NCI-H446 (cell line): ENCODE results near the gene ADM5.

ENCODE experiments used
- DNase-seq, 2 experiments: peaks; one replicate each; lab custom pipeline; 2025; lab: John Stamatoyannopoulos, UW

Gene ADM5

GRCh38 chr19:49680421-49681351 lies 8.7 kb upstream of the ADM5 start:
- DNase-seq, result peak; percentile 82 to 94

GRCh38 chr19:49681830-49682229 lies 7.6 kb upstream of the ADM5 start:
- no peak for DNase-seq

- DNase-seq, result no peak
Measured at GRCh38 chr19:49682274-49682673, 7.1 kb upstream of the ADM5 start.

- DNase-seq, result no peak
Measured at GRCh38 chr19:49683814-49684250, 5.6 kb upstream of the ADM5 start.

- no peak for DNase-seq
Measured at GRCh38 chr19:49684251-49684982, 5.0 kb upstream of the ADM5 start.

DNA sequence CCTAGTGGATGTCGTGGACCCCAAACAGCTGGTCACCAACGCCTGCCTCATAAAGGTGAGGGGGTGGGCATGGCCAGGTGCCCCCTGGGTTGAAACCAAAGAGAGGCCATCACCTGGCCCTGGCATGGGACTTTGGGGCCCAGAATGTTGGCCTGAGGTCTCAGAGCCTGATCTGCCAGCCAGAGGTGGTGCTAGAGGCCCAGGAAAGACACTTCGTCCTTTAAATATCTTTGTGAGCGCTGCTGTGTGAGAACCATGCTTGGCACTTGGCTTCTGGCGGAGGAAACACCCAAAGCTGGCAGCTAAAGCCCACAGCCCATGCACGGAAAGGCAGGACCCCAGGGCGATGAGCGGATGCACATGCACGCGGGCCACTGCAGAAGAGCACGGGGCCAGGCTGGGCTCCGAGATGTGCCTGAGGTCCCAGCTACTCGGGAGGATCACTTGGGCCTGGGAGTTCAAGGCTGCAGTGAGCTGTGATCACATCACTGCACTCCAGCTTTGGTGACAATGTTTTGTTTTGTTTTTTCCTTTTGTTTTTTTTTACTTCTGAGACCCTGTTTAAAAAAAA lies 4.3 kb upstream of the ADM5 start:
- no peak for DNase-seq

DNA sequence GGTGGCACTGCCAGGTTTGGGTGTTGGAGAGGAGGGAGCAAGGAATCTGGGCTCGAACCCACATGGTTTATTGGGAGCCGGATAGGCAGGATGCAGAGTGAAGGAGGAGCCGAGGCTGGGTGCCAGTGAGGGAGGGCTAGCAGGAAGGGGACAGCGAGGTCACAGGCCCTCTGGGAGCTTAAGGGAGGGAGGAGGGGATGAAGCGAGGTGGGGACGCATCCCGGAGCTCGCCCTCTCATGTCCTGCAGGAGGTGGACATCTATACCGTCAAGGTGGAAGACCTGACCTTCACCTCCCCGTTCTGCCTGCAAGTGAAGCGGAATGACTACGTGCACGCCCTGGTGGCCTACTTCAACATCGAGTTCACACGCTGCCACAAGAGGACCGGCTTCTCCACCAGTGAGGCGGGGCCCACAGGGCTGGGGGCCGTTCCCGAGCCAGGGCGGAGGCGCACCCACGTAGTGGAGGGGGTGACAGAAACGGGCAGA lies 3.5 kb upstream of the ADM5 start:
- DNase-seq, result no peak

DNA sequence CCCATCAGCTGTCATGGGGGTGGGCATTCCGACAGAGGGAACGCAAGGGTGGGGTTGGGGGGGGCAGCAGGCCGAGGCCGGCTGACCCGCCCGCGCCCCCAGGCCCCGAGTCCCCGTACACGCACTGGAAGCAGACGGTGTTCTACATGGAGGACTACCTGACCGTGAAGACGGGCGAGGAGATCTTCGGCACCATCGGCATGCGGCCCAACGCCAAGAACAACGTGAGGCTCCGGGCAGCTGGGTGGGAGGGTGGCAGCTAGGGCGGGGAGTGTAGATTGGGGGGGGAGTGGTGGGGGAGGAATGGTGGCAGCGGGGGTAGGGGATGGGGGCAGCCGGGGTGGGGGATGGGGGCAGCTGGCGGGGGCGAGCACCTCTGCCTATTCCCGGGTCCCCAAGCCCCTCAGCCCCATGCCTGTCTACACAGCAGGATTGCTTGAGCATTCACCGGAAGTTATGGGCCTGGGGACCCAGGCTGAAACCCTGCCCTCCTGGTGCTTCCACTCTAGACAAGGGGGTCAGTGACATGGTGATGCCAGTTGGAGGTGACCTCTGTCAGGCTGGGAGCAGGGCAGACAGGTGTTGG lies 2.8 kb upstream of the ADM5 start:
- no peak for DNase-seq

DNA sequence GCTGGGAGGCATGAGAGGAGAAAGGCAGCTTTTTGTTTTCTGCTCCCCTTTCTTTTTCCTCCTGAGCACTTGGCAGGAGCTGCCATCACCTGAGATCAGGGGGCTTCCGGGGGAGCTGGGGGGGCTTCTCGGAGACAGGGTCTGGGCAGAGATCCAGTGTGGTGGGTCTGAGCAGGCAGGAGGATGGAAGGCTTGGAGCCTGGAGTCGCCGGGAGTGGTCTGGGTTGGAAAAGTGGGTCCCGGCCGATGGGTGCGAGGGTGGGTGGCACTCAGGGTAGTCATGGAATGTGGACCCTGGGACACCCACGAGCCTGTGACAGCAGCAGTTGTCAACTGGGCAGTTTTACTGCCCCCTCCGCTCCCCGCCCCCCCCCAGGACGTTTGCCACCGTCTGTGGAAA lies 2.2 kb upstream of the ADM5 start:
- DNase-seq, result no peak

DNA sequence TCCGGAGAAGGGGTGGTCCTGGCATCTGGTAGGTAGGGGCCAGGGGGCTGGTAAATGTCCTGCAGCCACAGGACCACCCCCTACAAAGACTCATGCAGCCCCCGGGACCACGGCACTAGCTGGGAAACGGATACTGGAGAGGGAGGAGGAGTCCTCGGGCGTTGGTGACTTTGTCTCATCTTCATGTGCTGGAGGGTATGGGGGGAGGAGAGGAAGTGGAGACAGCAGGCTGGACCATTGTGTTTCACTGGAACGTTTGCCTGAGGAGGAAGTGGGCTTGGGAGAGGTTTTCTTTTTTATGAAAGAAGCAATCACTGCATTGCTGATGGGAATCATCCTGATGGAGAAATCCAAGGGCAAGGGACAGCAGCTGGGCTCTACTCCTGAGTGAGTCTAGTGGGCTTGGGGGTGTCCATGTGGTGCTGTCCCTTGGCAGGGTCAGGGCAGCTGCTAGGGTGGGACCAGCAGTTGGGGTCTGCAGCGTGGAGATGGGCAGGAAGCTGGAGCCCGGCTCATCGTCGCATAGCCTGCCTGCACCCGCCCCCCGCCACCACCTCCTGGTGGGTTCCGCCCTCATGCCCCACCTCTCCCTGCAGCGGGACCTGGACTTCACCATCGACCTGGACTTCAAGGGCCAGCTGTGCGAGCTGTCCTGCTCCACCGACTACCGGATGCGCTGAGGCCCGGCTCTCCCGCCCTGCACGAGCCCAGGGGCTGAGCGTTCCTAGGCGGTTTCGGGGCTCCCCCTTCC lies 1.7 kb upstream of the ADM5 start:
- DNase-seq, result no peak

GRCh38 chr19:49688531-49689132 lies 762 bp upstream of the ADM5 start:
- DNase-seq, result no peak

- DNase-seq, result no peak
Measured at GRCh38 chr19:49690079-49690655, 773 bp downstream of the ADM5 start.

DNA sequence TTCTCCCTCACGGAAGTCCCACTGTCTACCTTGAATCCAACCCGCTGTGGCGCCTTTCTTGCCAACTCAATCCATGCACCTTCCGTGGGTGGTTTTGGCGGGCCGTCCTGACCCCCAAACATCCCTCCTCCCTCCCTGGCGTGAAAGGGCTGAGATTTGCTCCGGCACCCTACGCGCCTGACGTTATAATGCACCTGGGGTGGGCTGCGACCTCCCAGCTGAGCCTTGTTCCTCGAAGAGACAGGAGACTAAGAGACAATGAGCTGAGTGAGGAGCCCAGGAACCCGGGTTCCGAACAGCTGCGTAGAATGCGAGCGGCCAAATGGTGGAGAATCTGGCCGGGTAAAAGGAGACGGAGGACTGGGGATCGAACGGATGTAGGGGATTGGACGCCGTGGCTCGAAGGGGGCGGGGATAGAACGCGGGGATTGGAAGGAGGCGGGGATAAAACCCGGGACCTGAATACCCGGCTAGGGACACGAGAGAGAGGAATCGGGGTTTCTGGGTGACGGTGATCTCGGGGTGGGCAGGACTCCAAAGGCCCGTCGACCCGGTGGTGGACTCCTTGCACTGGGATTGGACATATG lies 1.4 kb downstream of the ADM5 start, which contains the start of gene CPT1C:
Gene CPT1C (plus strand): TSS at position 461 of the 587 bp plus-strand sequence. CDS start 1,137 bp downstream, outside the sequence.
- DNase-seq, result peak; percentile 94

DNA sequence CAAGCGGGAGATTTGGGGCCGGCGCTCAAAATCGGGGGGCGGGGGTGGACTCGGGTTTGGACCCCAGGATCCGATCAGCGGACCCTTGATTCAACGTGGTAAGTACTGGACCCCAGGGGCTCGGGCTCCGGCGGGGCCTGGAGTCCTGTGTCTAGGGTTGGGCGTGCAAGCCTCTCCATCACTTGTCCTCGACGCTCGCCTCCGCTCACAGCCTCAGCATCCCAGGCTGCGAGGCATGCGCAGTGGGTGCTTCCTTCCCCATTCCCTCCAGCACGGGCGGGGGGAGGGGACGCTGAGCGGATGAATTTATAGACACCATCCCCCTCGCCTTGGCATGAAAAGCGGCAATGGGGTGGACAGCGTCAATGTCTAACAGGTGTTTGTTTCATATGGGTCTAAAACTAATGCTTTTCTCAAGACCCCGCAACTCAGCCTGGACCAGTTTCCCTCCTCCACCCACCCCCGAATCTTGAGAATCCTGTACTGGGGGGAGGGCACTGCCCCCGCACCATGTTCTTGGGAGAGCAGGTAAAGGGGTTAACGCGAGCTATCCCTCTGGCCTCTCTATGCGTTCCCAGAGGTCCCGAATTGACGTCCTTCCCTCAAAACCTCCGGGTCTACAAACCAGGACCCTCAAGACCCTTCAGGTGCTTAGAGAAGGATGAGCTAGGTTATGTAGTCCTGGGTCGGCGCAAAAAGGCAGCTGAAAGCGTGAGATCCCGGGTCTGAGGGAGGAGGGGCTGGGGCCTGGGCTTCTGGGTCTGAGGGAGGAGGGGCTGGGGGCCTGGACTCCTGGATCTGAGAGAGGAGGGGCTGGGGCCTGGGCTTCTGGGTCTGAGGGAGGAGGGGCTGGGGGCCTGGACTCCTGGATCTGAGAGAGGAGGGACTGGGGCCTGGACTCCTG lies 2.1 kb downstream of the ADM5 start:
- peak; percentile 83 to 91 for DNase-seq

DNA sequence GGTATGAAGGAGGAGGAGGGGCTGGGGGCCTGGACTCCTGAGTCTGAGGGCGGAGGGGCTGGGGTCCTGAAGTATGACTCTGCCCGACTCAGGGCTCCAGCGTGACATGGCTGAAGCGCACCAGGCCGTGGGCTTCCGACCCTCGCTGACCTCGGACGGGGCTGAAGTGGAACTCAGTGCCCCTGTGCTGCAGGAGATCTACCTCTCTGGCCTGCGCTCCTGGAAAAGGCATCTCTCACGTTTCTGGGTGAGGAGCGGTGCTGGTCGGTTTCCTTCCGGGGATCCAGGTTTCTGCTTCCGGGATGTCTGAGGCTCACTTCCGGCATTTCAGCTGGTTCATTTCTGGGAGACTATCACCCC lies 2.7 kb downstream of the ADM5 start:
- no peak for DNase-seq

DNA sequence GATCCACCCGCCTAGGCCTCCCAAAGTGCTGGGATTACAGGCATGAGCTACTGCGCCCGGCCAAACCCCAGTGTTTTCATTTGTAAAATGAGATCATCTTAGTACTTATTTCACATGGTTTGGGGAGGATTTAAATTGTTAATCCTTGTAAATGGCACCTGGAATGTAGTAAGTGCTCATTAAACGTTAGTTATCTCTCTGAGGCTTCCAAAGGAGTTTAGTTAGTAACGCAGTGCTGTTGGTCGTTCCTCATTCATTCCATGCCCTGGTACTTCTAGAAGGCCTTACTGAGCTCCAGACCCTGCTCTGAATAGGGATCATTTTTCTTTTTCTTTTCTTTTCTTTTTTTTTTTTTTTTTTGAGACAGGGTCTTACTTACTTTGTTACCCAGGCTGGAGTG lies 6.7 kb downstream of the ADM5 start:
- DNase-seq, result no peak

DNA sequence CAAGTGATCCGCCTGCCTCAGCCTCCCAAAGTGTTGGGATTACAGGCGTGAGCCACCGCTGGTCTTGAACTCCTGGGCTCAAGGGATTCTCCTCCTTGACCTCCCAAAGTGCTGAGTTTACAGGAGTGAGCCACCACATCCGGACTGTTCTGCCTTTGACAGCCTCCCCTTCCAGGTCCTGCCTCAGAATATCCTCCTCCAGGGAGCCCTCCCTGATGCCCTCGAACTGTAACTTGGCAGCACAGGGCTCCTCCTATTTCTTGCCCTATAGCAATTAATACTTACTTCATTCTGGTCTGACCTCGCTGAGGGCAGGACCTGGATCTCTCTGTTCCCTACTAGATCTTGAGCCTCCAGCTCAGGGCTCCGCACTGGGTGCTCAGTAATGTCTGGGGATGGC lies 7.5 kb downstream of the ADM5 start:
- DNase-seq, result no peak

DNA sequence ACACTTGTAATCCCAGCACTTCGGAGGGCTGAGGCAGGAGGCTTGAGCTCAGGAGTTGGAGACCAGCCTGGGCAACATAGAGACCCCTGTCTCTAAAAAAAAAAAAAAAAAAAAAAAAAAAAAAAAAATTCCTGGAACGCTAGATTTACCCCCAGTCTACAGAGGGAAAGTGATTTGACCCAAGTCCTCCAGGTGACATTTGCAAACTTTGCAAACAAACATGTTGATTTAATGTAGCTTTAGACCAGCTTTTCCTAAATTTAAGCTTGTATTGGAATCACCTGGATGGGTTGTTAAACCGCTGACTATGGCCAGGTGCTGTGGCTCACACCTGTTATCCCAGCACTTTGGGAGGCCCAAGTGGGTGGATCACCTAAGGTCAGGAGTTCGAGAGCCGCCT lies 10.0 kb downstream of the ADM5 start:
- DNase-seq, result no peak

GRCh38 chr19:49700563-49700962 lies 11.2 kb downstream of the ADM5 start:
- no peak for DNase-seq
